IMR-90 (cell line): ENCODE results near the gene OR52N2.

Experiments used
- BHLHE40 ChIP-seq: fragments of 150-350 bp; IDR thresholded peaks from 2 replicates; pipeline ENCODE4 v1.6.1; 2016; ENCODE audit warnings: mild to moderate bottlenecking, low read depth, low read length
- MAFK ChIP-seq: IDR thresholded peaks from 2 replicates; pipeline ENCODE4 v1.6.1; 2012; ENCODE audit warnings: low read depth, low read length, improper control_type of control experiment
- MAZ ChIP-seq: IDR thresholded peaks from 2 replicates; pipeline ENCODE4 v1.6.1; 2012; ENCODE audit warnings: low read depth, mild to moderate bottlenecking, low read length, improper control_type of control experiment, moderate library complexity, borderline replicate concordance
- NFE2L2 ChIP-seq: fragments of 150-350 bp; IDR thresholded peaks from 2 replicates; pipeline ENCODE4 v1.6.1; 2016; ENCODE audit warnings: low read depth, mild to moderate bottlenecking, low read length
- POLR2A ChIP-seq: IDR thresholded peaks from 2 replicates; pipeline ENCODE4 v1.6.1; 2012; ENCODE audit warnings: mild to moderate bottlenecking, low read depth, low read length
- RAD21 ChIP-seq: IDR thresholded peaks from 2 replicates; pipeline ENCODE4 v1.6.1; 2012; ENCODE audit warnings: low read length, improper control_type of control experiment
- RFX5 ChIP-seq: IDR thresholded peaks from 2 replicates; pipeline ENCODE4 v1.8.0; 2012; ENCODE audit warnings: low read depth, mild to moderate bottlenecking, low read length, moderate library complexity
- TF ChIP-seq, protein P1 (sequence below): conservative IDR thresholded peaks from 2 replicates; pipeline ENCODE4 v1.5.1; 2012; ENCODE audit warnings: mild to moderate bottlenecking, low read depth, low read length, improper control_type of control experiment

- TF ChIP-seq, protein P1, sequence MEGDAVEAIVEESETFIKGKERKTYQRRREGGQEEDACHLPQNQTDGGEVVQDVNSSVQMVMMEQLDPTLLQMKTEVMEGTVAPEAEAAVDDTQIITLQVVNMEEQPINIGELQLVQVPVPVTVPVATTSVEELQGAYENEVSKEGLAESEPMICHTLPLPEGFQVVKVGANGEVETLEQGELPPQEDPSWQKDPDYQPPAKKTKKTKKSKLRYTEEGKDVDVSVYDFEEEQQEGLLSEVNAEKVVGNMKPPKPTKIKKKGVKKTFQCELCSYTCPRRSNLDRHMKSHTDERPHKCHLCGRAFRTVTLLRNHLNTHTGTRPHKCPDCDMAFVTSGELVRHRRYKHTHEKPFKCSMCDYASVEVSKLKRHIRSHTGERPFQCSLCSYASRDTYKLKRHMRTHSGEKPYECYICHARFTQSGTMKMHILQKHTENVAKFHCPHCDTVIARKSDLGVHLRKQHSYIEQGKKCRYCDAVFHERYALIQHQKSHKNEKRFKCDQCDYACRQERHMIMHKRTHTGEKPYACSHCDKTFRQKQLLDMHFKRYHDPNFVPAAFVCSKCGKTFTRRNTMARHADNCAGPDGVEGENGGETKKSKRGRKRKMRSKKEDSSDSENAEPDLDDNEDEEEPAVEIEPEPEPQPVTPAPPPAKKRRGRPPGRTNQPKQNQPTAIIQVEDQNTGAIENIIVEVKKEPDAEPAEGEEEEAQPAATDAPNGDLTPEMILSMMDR, result no peak
- TF ChIP-seq MAFK (no peak), BHLHE40 (no peak), RAD21 (no peak), RFX5 (no peak), MAZ (no peak), POLR2A (no peak), NFE2L2 (no peak)
These were observed 9.6 kb downstream of the OR52N2 start for GRCh38 chr11:5818245-5818886.
